Esophagus squamous epithelium (tissue), 4 donors: ENCODE results near the gene TFB1M.

Experiments
- CTCF ChIP-seq, 6 experiments: fragments of 450-650 bp in 4 of 6; fragments of 200-600 bp in 2 of 6; sonication (generic) in 2 of 6; IDR thresholded peaks; one replicate each; pipeline ENCODE4 v1.5.1; 2016 to 2019; ENCODE audit warnings: antibody characterized with exemption in 6 of 6, mild to moderate bottlenecking in 4 of 6, moderate library complexity in 4 of 6
- POLR2A ChIP-seq, 4 donors: fragments of 450-650 bp; IDR thresholded peaks; one replicate each; pipeline ENCODE4 v1.6.1; 2017; ENCODE audit warnings: antibody characterized with exemption in 4 of 4, mild to moderate bottlenecking in 4 of 4, moderate library complexity in 3 of 4

GRCh38 chr6:155263373-155264063, 50.8 kb downstream of the TFB1M start, which contains the start of gene CLDN20:
- TF ChIP-seq CTCF (IDR thresholded peaks at IDR 0.05) = no peak
- no peak for TF ChIP-seq POLR2A (IDR thresholded peaks at IDR 0.05)
